HCT116 (cell line): ENCODE results near the gene SLC3A2. TPM values are rescaled to one million over a fixed set of nuclear protein-coding genes. Genes with fewer than 3 reads are reported as not detected.

Source experiments
- ATAC-seq: fragments of 200-7000 bp; cut with Tn5 transposase; 2 replicates; pipeline ENCODE4 v1.9.1; 2020; ENCODE audit warnings: mild to moderate bottlenecking, moderate library complexity
- BruUV-seq: library from RNA; stranded (reverse); fragments of 400-500 nt; replicated peaks from 2 replicates; lab custom pipeline; 2021; lab: Mats Ljungman, UMichigan
- CTCF ChIA-PET: fragments of 300-600 bp; sonication (Branson Sonifier 250); formaldehyde crosslinking; loops from one replicate; lab custom pipeline; 2021; ENCODE audit warnings: antibody characterized with exemption; lab: Charles Lee
- POLR2A ChIA-PET: fragments of 300-600, 350-600 bp; sonication (Branson Sonifier 250); formaldehyde crosslinking; loops from one replicate; lab custom pipeline; 2021; ENCODE audit warnings: antibody characterized with exemption; lab: Charles Lee
- RAD21 ChIA-PET, 2 experiments: fragments of 300-600 bp; sonication (Branson Sonifier 250); formaldehyde crosslinking; loops; one replicate each; lab custom pipeline; 2023; ENCODE audit warnings: low total read pairs in 2 of 2; ENCODE audit not compliant: uncharacterized antibody in 2 of 2, unreplicated experiment in 2 of 2, low non-redundant PET in 1 of 2; lab: Charles Lee
- DNase-seq: peaks from one replicate; pipeline ENCODE4 v3.0.0-alpha.2; 2010; ENCODE audit warnings: low read depth, low spot score
- H2AFZ ChIP-seq: fragments of 200-600 bp; shearing (Covaris generic), sonication (generic); 2 replicates; pipeline ENCODE4 v1.6.1; 2017; ENCODE audit warnings: low read depth, mixed run types, mixed read lengths, antibody characterized with exemption, low read length; ENCODE audit not compliant: poor library complexity, severe bottlenecking
- H3K27ac ChIP-seq: 2 replicates; pipeline ENCODE4 v1.5.1; 2012; ENCODE audit warnings: low read depth, low read length
- H3K27me3 ChIP-seq: fragments of 200-600 bp; sonication (generic); 2 replicates; pipeline ENCODE4 v1.6.1; 2016; ENCODE audit warnings: mixed run types, low read length, mixed read lengths; ENCODE audit not compliant: insufficient read depth
- H3K36me3 ChIP-seq, 2 experiments: fragments of 200-500 bp in 1 of 2; fragments of 200-600 bp in 1 of 2; sonication (Bioruptor generic) in 1 of 2; sonication (generic) in 1 of 2; 2 replicates each; pipeline versions ENCODE4 v1.5.1 to v1.6.1; 2014 to 2016; ENCODE audit warnings: low read length in 2 of 2, inconsistent platforms in 1 of 2, mixed read lengths in 1 of 2, mixed run types in 1 of 2; ENCODE audit not compliant: insufficient read depth in 2 of 2, control insufficient read depth in 1 of 2
- H3K4me1 ChIP-seq, 2 experiments: fragments of 200-600 bp in 1 of 2; sonication (generic) in 1 of 2; 2 replicates each; pipeline versions ENCODE4 v1.5.1 to v1.6.1; 2012 to 2017; ENCODE audit warnings: low read length in 2 of 2, inconsistent platforms in 1 of 2, mild to moderate bottlenecking in 1 of 2, mixed read lengths in 1 of 2, mixed run types in 1 of 2, moderate library complexity in 1 of 2; ENCODE audit not compliant: insufficient read depth in 2 of 2, control insufficient read depth in 1 of 2
- H3K4me2 ChIP-seq: fragments of 200-600 bp; sonication (generic); 2 replicates; pipeline ENCODE4 v1.6.1; 2017; ENCODE audit warnings: mixed run types, low read length, mixed read lengths
- H3K4me3 ChIP-seq, 2 experiments: fragments of 200-600 bp in 1 of 2; sonication (generic) in 1 of 2; replicated peaks in 1 of 2; 2 replicates each; pipeline ENCODE4 v1.5.1; 2011 to 2016; ENCODE audit warnings: low read length in 2 of 2, control low read depth in 1 of 2, low read depth in 1 of 2, mild to moderate bottlenecking in 1 of 2, mixed read lengths in 1 of 2, mixed run types in 1 of 2
- H3K79me2 ChIP-seq: fragments of 200-600 bp; sonication (generic); 2 replicates; pipeline ENCODE4 v1.6.1; 2017; ENCODE audit warnings: mild to moderate bottlenecking, mixed run types, low read length, moderate library complexity, mixed read lengths; ENCODE audit not compliant: insufficient read depth
- H3K9ac ChIP-seq: fragments of 200-600 bp; sonication (generic); 2 replicates; pipeline ENCODE4 v1.6.1; 2016; ENCODE audit warnings: low read length, mixed read lengths
- H3K9me2 ChIP-seq: fragments of 200-600 bp; sonication (generic), shearing (Covaris generic); 2 replicates; pipeline ENCODE4 v1.6.1; 2017; ENCODE audit warnings: mixed run types, mild to moderate bottlenecking, moderate library complexity; ENCODE audit not compliant: insufficient read depth
- H3K9me3 ChIP-seq, 2 experiments: fragments of 200-500 bp in 1 of 2; fragments of 200-600 bp in 1 of 2; sonication (Bioruptor generic) in 1 of 2; sonication (generic) in 1 of 2; 2 replicates each; pipeline ENCODE4 v1.6.1; 2014 to 2017; ENCODE audit warnings: low read length in 2 of 2, mixed read lengths in 2 of 2, inconsistent platforms in 1 of 2, low read depth in 1 of 2, mild to moderate bottlenecking in 1 of 2, mixed run types in 1 of 2, moderate library complexity in 1 of 2; ENCODE audit not compliant: control insufficient read depth in 1 of 2, insufficient read depth in 1 of 2
- H4K20me1 ChIP-seq: fragments of 200-600 bp; sonication (generic), shearing (Covaris generic); 2 replicates; pipeline ENCODE4 v1.6.1; 2017; ENCODE audit warnings: mixed run types, mild to moderate bottlenecking, moderate library complexity; ENCODE audit not compliant: insufficient read depth
- ATF3 ChIP-seq: IDR thresholded peaks from 2 replicates; pipeline ENCODE4 v1.6.1; 2012
- CBX3 ChIP-seq: IDR thresholded peaks from 2 replicates; pipeline ENCODE4 v1.6.1; 2012; ENCODE audit warnings: low read depth
- CEBPB ChIP-seq: IDR thresholded peaks from 2 replicates; pipeline ENCODE4 v1.6.1; 2012; ENCODE audit warnings: low read depth
- ELF1 ChIP-seq: IDR thresholded peaks from 2 replicates; pipeline ENCODE4 v1.6.1; 2012; ENCODE audit warnings: low read depth, borderline replicate concordance
- EZH2 ChIP-seq: fragments of 200-600 bp; sonication (generic); IDR thresholded peaks from 2 replicates; pipeline ENCODE4 v1.6.1; 2017; ENCODE audit warnings: antibody characterized with exemption, mixed run types
- FOSL1 ChIP-seq: IDR thresholded peaks from 2 replicates; pipeline ENCODE4 v1.6.1; 2012; ENCODE audit warnings: low read depth
- JUND ChIP-seq: IDR thresholded peaks from 2 replicates; pipeline ENCODE4 v1.6.1; 2012
- POLR2A ChIP-seq: IDR thresholded peaks from 2 replicates; pipeline ENCODE4 v1.7.0; 2011; ENCODE audit warnings: borderline replicate concordance; ENCODE audit not compliant: insufficient read depth, insufficient read length; ENCODE audit errors: extremely low read depth
- RAD21 ChIP-seq: IDR thresholded peaks from 2 replicates; pipeline ENCODE4 v1.6.1; 2012; ENCODE audit warnings: low read depth, mild to moderate bottlenecking
- SIN3A ChIP-seq: IDR thresholded peaks from 2 replicates; pipeline ENCODE4 v1.6.1; 2012; ENCODE audit warnings: low read depth
- SRF ChIP-seq: IDR thresholded peaks from 2 replicates; pipeline ENCODE4 v1.6.1; 2012; ENCODE audit warnings: low read depth
- TCF7L2 ChIP-seq: IDR thresholded peaks from 2 replicates; pipeline ENCODE4 v1.7.0; 2011; ENCODE audit warnings: borderline replicate concordance, inconsistent platforms; ENCODE audit not compliant: insufficient read depth, insufficient read length; ENCODE audit errors: extremely low read depth
- YY1 ChIP-seq: IDR thresholded peaks from 2 replicates; pipeline ENCODE4 v1.6.1; 2011; ENCODE audit warnings: low read length, low read depth, moderate library complexity, mild to moderate bottlenecking; ENCODE audit not compliant: insufficient replicate concordance; ENCODE audit errors: extremely low read depth
- ZBTB33 ChIP-seq: IDR thresholded peaks from 2 replicates; pipeline ENCODE4 v1.6.1; 2011; ENCODE audit warnings: mild to moderate bottlenecking, low read length, moderate library complexity; ENCODE audit not compliant: insufficient replicate concordance; ENCODE audit errors: extremely low read depth
- ZFX ChIP-seq: fragments of 450-650 bp; IDR thresholded peaks from 2 replicates; pipeline ENCODE4 v1.6.1; 2017
- intact Hi-C: fragments of 100-400 bp; cut with micrococcal nuclease; formaldehyde crosslinking; loops from 2 replicates; pipeline ENCODE4 v1.10.0; 2022
- total RNA-seq: library from RNA; stranded (reverse); gene quantifications from one replicate; pipeline ENCODE4 v1.2.1, GENCODE V29; 2021; ENCODE audit not compliant: unreplicated experiment

The SLC3A2 gene
- total RNA-seq, 1 experiment from 2014 or later, result 418 TPM

- Histone ChIP-seq H2AFZ (no peak overlapping the region), H3K9me2 (no peaks in the 10 kb centered on the region), H3K4me1 (peaks cover 12 to 16% of the 10 kb centered on the region in 2 experiments), H3K9me3 (no peaks in the 10 kb centered on the region), H3K36me3 (no peaks in the 10 kb centered on the region)
- no peak for TF ChIP-seq YY1
- TF ChIP-seq TCF7L2, result no peak
- TF ChIP-seq SIN3A, result no peak
- TF ChIP-seq ZFX, result no peak
- no peak for TF ChIP-seq EZH2
- no peak for TF ChIP-seq CBX3
- no peak for TF ChIP-seq POLR2A
- TF ChIP-seq FOSL1, result no peak
- no peak for TF ChIP-seq RAD21
- no peak for TF ChIP-seq SRF
- no peak for TF ChIP-seq JUND
- TF ChIP-seq ATF3, result no peak
- no peak for TF ChIP-seq ELF1
- no peak for TF ChIP-seq ZBTB33
- TF ChIP-seq CEBPB, result no peak
- TF ChIP-seq, all 23 proteins: peak for 0
- H3K4me2 ChIP-seq, result no peak overlapping the region
- no peak overlapping the region for H3K27ac ChIP-seq
- no TSS peak for BruUV-seq
- no peaks in the 10 kb centered on the region for H4K20me1 ChIP-seq
- intact Hi-C loops, result no loop called here
- no peaks in the 10 kb centered on the region for H3K27me3 ChIP-seq
- no peaks in the 10 kb centered on the region for H3K79me2 ChIP-seq
- no peak overlapping the region for H3K4me3 ChIP-seq
- POLR2A ChIA-PET, result no interaction called here
- no peak for DNase-seq
- no peak for ATAC-seq
- CTCF ChIA-PET, result no interaction called here
- H3K9ac ChIP-seq, result no peak overlapping the region
- RAD21 ChIA-PET, result no interaction called here
These were observed 47.3 kb downstream of the SLC3A2 start for GRCh38 chr11:62928011-62928410.
